ENCODE data around the gene CAMK1. TPM values are rescaled to one million over a fixed set of nuclear protein-coding genes. Genes with fewer than 3 reads are reported as not detected.

CAMK1 gene
- total RNA-seq, 2 donors from 2014 or later: 19.8 to 24.4 TPM

DNA sequence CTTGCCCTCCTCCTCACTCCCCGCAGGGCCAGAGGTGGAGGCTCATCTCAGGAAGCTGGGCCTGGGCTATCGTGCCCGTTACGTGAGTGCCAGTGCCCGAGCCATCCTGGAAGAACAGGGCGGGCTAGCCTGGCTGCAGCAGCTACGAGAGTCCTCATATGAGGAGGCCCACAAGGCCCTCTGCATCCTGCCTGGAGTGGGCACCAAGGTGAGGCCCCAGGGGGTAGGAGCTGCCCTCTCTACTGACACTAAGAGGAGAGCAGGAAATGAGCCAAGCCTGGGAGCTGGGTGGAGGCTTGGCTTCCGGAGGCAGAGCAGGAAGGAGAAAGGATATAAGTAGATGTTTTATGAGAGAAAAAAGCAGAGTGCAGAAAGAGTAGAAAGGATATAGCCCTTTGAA lies 15.1 kb downstream of the CAMK1 start:
- H3K27ac Mint-ChIP-seq: peak overlapping the region; percentile 13 to 31
- H3K27me3 Mint-ChIP-seq: no peaks in the 10 kb centered on the region
- ATAC-seq (no peak), DNase-seq (ENCODE audit: low spot score) (no peak)
- peaks cover 35 to 41% of the 10 kb centered on the region in 2 donors for H3K4me1 Mint-ChIP-seq (ENCODE audit: low read depth in 2 of 2)
- H3K36me3 Mint-ChIP-seq: peaks cover 18% of the 10 kb centered on the region
- H3K9me3 Mint-ChIP-seq: no peaks in the 10 kb centered on the region
- no peak overlapping the region for H3K4me3 Mint-ChIP-seq

DNA sequence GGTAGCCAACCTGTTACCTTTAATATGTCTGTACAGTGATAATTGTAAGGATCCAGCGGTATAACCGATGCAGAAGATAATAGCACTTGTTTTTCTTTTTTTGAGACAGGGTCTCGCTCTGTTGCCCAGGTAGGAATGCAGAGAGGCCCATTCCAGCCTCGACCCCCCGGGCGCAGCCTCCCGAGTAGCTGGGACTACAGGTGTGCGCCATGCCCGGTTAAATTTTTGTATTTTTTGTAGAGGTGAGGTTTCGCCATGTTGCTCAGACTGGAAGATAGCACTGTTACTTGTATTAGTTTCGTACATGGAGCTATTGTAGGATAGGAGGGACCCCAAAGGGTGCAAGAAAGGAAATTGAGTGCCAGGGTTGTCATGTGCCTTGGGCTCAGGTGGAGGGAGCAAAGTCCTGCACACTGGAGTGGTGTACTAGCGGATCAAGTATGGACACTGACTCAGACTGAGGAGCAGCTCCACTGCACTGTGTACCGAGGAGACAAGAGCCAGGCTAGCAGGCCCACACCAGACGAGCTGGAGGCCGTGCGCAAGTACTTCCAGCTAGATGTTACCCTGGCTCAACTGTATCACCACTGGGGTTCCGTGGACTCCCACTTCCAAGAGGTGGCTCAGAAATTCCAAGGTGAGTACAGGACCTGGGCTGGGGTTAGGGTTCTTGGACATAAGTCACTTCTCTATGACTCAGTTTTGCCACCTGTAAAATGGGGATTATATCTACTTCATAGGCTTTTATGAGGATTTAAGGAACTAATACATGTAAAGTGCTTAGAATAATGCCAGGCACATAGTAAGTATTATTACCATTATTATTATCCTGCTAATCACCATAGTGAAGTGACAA lies 19.0 kb downstream of the CAMK1 start:
- Mint-ChIP-seq H3K9me3 (no peaks in the 10 kb centered on the region), H3K27ac (peak overlapping the region; percentile 82 to 87), H3K36me3 (peaks cover 16% of the 10 kb centered on the region), H3K27me3 (no peaks in the 10 kb centered on the region), H3K4me1 (ENCODE audit: low read depth in 2 of 2) (peaks cover 44 to 45% of the 10 kb centered on the region in 2 donors), H3K4me3 (peak overlapping the region; percentile 94)
- ATAC-seq (no peak), DNase-seq (ENCODE audit: low spot score) (no peak)

DNA sequence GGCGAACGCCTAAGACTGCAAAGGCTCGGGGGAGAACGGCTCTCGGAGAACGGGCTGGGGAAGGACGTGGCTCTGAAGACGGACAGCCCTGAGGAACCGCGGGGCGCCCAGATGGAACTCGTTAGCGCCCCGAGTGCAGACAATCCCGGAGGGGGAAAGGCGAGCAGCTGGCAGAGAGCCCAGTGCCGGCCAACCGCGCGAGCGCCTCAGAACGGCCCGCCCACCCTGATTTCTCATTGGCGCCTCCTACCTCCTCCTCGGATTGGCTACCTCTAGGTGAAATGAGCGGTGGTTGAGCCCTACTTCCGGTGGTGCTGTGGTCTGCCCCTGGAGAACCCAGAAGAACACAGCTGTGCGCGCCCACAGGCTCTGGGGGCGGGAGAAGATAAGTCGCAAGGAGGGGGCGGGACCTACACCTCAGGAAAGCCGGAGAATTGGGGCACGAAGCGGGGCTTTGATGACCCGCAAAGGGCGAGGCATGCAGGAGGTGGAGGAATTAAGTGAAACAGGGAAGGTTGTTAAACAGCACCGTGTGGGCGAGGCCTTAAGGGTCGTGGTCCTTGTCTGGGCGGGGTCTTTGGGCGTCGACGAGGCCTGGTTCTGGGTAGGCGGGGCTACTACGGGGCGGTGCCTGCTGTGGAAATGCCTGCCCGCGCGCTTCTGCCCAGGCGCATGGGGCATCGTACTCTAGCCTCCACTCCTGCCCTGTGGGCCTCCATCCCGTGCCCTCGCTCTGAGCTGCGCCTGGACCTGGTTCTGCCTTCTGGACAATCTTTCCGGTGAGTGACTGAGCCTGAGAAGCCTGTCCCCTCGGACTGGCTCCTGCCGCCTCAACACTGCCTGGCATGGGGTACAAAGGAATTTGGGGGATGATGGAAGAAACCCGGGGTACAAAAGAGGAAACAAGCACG lies 19.8 kb downstream of the CAMK1 start, which contains the start of gene OGG1:
TSS of gene OGG1 (plus strand) at position 308 of the 911 bp plus-strand sequence. CDS start at position 643, 335 bp downstream.
- H3K36me3 Mint-ChIP-seq: peaks cover 15% of the 10 kb centered on the region
- H3K27ac Mint-ChIP-seq: peak within 1 kb of the TSS; percentile 82 to 87
- peak within 1 kb of the TSS; percentile 94 for H3K4me3 Mint-ChIP-seq
- no peaks in the 10 kb centered on the region for H3K9me3 Mint-ChIP-seq
- ATAC-seq: peak; percentile 98
- H3K27me3 Mint-ChIP-seq: no peaks in the 10 kb centered on the region
- DNase-seq (ENCODE audit: low spot score): peak; percentile 98
- H3K4me1 Mint-ChIP-seq (ENCODE audit: low read depth in 2 of 2): peaks cover 44 to 45% of the 10 kb centered on the region in 2 donors

DNA sequence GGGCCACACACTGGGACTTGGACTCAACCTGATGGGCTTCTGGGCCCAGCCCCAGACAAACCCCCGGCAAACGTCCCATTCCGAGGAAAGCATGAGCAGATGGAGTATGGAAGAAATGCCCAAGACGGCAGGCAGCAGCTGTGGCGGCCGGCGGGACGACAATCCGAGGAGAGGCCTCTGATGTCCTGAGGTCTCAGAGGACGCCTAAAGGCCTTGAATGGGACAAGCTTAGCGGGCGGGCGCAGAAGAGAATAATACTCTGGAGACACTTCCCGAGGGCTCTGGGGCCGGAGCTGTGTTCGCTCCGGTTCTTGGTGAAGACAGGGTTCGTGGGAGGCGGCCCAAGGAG lies 20.5 kb downstream of the CAMK1 start:
- Mint-ChIP-seq H3K4me3 (peak overlapping the region; percentile 94), H3K4me1 (ENCODE audit: low read depth in 2 of 2) (peaks cover 38 to 43% of the 10 kb centered on the region in 2 donors), H3K36me3 (peaks cover 12% of the 10 kb centered on the region), H3K27ac (peak overlapping the region; percentile 82 to 87), H3K27me3 (no peaks in the 10 kb centered on the region), H3K9me3 (no peaks in the 10 kb centered on the region)
- DNase-seq (ENCODE audit: low spot score) (no peak), ATAC-seq (no peak)

DNA sequence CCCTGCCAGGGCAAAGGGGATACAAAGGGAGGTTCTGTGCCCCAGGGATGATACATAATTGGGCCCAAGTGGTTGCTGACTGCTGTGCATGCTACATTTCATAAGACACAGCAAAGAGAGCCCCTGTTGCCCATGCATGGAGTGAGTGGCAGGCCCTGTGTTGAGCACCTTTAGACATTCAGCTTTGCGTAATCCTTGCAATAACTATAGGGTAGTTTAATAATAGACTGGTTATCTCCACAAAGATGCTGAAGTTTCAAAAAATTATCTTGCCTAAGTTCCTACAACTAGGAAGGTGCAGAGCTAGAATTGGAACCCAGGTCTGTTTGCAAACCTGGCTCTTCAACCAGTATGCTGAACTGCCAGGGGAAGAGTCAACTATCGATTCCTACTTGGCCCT lies 21.7 kb downstream of the CAMK1 start:
- Mint-ChIP-seq H3K4me3 (no peak overlapping the region), H3K9me3 (no peaks in the 10 kb centered on the region), H3K27me3 (no peaks in the 10 kb centered on the region), H3K4me1 (ENCODE audit: low read depth in 2 of 2) (peaks cover 35 to 36% of the 10 kb centered on the region in 2 donors), H3K27ac (no peak overlapping the region), H3K36me3 (peaks cover 16% of the 10 kb centered on the region)
- no peak for DNase-seq (ENCODE audit: low spot score)
- no peak for ATAC-seq

DNA sequence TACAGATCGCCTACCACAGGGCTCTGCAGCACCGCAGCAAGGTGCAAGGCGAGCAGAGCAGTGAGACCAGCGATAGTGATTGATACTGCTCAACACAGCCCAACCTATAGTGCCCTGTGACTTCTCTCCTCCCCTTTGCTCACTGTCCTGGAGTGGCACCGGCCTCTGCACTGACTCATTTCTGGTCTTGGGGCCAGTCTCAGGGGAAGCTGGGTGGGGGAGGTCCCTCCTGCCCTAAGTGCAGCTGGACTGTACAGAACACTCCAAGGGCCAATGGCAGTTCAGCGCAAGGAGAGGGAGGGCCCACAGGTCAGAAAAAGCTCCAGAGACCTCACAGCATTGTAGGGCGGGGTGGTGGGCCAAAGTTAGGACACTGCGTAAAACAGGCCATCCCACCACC lies 22.5 kb downstream of the CAMK1 start:
- H3K4me1 Mint-ChIP-seq (ENCODE audit: low read depth in 2 of 2): peaks cover 35 to 36% of the 10 kb centered on the region in 2 donors
- H3K27me3 Mint-ChIP-seq: no peaks in the 10 kb centered on the region
- H3K4me3 Mint-ChIP-seq: no peak overlapping the region
- no peaks in the 10 kb centered on the region for H3K9me3 Mint-ChIP-seq
- peak overlapping the region; percentile 41 to 60 for H3K27ac Mint-ChIP-seq
- ATAC-seq (no peak), DNase-seq (ENCODE audit: low spot score) (no peak)
- H3K36me3 Mint-ChIP-seq: peaks cover 16% of the 10 kb centered on the region

DNA sequence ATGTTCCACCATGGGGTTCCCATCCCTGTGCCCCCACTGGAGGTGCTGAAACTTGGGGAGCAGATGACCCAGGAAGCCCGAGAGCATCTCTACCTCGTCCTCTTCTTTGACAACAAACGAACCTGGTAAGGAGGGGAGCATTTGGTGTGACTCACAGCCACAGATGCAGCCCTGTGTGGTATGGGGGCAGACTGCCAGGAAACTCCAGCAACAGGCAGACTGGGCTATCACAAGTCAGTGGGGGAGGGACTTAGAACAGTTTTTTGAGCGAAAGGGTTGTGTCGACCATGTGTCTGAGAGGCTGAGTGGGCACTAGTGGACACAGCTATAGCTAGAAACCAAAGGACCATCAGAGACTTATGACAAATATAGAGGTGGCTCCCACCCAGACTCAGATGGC lies 23.4 kb downstream of the CAMK1 start:
- H3K4me1 Mint-ChIP-seq (ENCODE audit: low read depth in 2 of 2): peaks cover 26 to 29% of the 10 kb centered on the region in 2 donors
- no peak overlapping the region for H3K4me3 Mint-ChIP-seq
- DNase-seq (ENCODE audit: low spot score) (no peak), ATAC-seq (no peak)
- no peaks in the 10 kb centered on the region for H3K9me3 Mint-ChIP-seq
- H3K36me3 Mint-ChIP-seq: peaks cover 10% of the 10 kb centered on the region
- peak overlapping the region; percentile 41 to 60 for H3K27ac Mint-ChIP-seq
- H3K27me3 Mint-ChIP-seq: no peaks in the 10 kb centered on the region

DNA sequence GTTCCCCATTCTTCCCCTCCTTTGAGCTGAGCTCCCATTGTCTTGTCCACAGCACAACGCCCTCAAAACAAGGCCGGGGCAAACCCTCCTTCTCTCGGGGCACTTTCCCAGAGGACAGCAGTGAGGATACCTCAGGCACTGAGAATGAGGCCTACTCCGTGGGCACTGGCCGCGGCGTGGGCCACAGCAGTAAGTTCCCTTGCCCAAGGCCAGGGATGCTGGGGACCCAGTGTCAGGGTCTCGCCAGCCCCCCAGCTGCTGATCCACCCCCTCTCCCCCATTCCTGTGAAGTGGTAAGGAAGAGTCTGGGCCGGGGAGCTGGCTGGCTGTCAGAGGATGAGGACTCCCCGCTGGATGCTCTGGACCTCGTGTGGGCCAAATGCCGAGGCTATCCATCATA lies 24.2 kb downstream of the CAMK1 start:
- Mint-ChIP-seq H3K27me3 (no peaks in the 10 kb centered on the region), H3K4me1 (ENCODE audit: low read depth in 2 of 2) (peaks cover 18 to 23% of the 10 kb centered on the region in 2 donors), H3K27ac (peak overlapping the region in 1 of 2 donors; percentile 60), H3K9me3 (no peaks in the 10 kb centered on the region), H3K4me3 (no peak overlapping the region), H3K36me3 (peaks cover 10% of the 10 kb centered on the region)
- ATAC-seq (no peak), DNase-seq (ENCODE audit: low spot score) (no peak)

DNA sequence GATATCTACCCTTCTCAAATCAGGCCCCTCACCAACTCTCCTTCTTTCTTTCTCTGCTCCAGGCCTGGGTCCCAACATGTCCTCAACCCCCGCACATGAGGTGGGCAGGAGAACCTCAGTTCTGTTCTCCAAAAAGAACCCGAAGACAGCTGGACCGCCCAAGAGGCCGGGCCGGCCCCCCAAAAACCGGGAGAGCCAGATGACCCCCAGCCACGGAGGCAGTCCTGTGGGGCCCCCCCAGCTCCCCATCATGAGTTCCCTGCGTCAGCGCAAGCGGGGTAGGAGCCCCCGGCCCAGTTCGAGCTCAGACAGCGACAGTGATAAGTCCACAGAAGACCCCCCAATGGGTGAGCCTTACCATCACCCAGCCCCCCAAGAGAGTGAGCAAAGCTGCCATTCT lies 25.6 kb downstream of the CAMK1 start:
- ATAC-seq: no peak
- Mint-ChIP-seq H3K27me3 (no peaks in the 10 kb centered on the region), H3K9me3 (no peaks in the 10 kb centered on the region), H3K27ac (no peak overlapping the region), H3K4me3 (no peak overlapping the region), H3K4me1 (ENCODE audit: low read depth in 2 of 2) (peaks cover 5 to 14% of the 10 kb centered on the region in 2 donors), H3K36me3 (peaks cover 20% of the 10 kb centered on the region)
- no peak for DNase-seq (ENCODE audit: low spot score)

DNA sequence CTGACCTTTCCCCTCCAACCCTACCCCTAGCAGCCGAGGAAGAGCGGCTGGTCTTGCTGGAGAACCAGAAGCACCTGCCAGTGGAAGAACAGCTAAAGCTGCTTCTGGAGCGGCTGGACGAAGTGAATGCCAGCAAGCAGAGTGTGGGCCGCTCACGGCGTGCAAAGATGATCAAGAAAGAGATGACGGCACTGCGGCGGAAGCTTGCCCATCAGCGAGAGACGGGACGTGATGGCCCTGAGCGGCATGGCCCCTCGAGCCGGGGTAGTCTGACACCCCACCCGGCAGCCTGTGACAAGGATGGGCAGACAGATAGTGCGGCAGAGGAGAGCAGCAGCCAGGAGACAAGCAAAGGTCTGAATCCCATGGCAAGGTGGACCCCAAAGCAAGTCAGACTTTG lies 26.2 kb downstream of the CAMK1 start:
- Mint-ChIP-seq H3K9me3 (no peaks in the 10 kb centered on the region), H3K27me3 (no peaks in the 10 kb centered on the region), H3K27ac (no peak overlapping the region), H3K4me1 (ENCODE audit: low read depth in 2 of 2) (peaks cover 4 to 17% of the 10 kb centered on the region in 2 donors), H3K4me3 (no peak overlapping the region), H3K36me3 (peaks cover 25% of the 10 kb centered on the region)
- ATAC-seq (no peak), DNase-seq (ENCODE audit: low spot score) (no peak)

DNA sequence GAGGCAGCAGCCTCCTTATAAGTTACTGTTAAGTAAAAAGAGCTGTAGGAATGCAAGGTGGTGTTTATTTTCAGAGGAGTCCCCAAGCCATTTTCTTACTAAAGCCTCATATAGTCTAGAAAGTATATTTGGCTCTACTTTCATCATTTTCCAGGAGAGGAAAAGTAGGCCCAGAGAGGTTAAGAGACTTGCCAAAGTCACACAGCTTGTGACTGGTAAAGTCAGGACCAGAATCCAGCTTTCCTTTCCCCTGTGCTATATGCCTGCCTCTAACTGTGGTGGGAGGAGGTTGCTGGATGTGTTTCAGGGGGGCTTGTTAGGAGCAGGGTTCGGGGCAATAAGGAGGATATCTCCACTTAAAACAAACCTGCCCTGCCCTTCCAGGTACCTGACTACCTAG lies 27.2 kb downstream of the CAMK1 start:
- H3K4me3 Mint-ChIP-seq: no peak overlapping the region
- no peak overlapping the region for H3K27ac Mint-ChIP-seq
- peaks cover 10 to 24% of the 10 kb centered on the region in 2 donors for H3K4me1 Mint-ChIP-seq (ENCODE audit: low read depth in 2 of 2)
- no peak for ATAC-seq
- H3K27me3 Mint-ChIP-seq: no peaks in the 10 kb centered on the region
- no peaks in the 10 kb centered on the region for H3K9me3 Mint-ChIP-seq
- H3K36me3 Mint-ChIP-seq: peaks cover 32% of the 10 kb centered on the region
- DNase-seq (ENCODE audit: low spot score): no peak

DNA sequence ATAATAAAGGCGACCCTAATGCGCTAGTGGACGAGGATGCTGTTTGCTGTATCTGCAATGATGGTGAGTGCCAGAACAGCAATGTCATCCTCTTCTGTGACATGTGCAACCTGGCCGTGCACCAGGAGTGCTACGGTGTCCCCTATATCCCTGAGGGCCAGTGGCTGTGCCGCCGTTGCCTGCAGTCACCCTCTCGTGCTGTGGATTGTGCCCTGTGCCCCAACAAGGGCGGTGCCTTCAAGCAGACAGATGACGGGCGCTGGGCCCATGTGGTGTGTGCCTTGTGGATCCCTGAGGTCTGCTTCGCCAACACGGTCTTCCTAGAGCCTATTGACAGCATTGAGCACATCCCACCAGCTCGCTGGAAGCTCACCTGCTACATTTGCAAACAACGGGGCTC lies 30.6 kb downstream of the CAMK1 start:
- Mint-ChIP-seq H3K27ac (no peak overlapping the region), H3K9me3 (no peaks in the 10 kb centered on the region), H3K27me3 (no peaks in the 10 kb centered on the region), H3K4me3 (no peak overlapping the region), H3K4me1 (ENCODE audit: low read depth in 2 of 2) (peaks cover 33 to 35% of the 10 kb centered on the region in 2 donors), H3K36me3 (peaks cover 32% of the 10 kb centered on the region)
- ATAC-seq: no peak
- DNase-seq (ENCODE audit: low spot score): no peak

DNA sequence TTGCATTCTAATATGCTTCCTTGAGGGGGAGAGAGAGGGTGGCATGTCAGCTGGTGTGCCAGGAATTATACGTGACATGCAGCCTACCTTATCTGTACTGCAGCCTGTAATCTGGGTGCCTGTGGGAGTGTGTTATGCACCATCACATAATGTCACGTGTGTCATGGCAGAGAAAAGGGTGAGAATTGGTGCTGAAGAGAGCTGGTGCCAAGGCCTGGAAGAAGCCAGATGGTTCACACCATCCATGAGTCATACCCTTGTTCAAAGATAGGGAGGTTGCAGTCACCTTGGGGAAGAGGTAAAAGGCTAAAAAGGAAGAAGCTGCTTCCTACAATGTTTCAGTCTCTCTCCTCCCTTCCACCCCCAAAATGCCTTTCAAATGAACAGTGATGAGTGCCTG lies 32.9 kb downstream of the CAMK1 start:
- no peak for ATAC-seq
- no peaks in the 10 kb centered on the region for H3K27me3 Mint-ChIP-seq
- H3K4me3 Mint-ChIP-seq: no peak overlapping the region
- H3K36me3 Mint-ChIP-seq: peaks cover 29% of the 10 kb centered on the region
- peaks cover 51% of the 10 kb centered on the region in 2 donors for H3K4me1 Mint-ChIP-seq (ENCODE audit: low read depth in 2 of 2)
- no peak for DNase-seq (ENCODE audit: low spot score)
- H3K9me3 Mint-ChIP-seq: no peaks in the 10 kb centered on the region
- peak overlapping the region; percentile 44 to 84 for H3K27ac Mint-ChIP-seq

DNA sequence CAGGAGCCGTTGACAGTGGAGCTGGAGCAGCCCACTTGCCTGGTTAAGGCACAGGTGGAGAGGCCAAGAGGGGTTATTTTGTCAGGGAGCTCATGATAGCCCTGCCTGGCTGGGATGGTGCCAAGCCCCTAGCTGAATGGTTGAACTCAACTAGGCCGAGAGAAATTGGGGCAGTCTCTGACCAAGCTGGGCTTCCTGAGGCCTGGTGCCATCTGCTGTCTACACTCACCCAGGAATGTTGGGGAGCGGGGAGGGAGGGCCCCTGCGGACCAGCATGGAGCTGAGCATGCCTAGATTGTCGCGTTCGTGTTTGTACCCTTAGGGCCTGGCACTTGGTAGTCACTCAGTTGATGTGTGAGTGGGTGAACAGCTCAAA lies 37.0 kb downstream of the CAMK1 start:
- DNase-seq (ENCODE audit: low spot score) (no peak), ATAC-seq (no peak)
- Mint-ChIP-seq H3K4me1 (ENCODE audit: low read depth in 2 of 2) (peaks cover 46 to 53% of the 10 kb centered on the region in 2 donors), H3K9me3 (no peaks in the 10 kb centered on the region), H3K4me3 (peak overlapping the region; percentile 98), H3K27me3 (no peaks in the 10 kb centered on the region), H3K36me3 (peaks cover 7% of the 10 kb centered on the region), H3K27ac (peak overlapping the region; percentile 81 to 94)

Measured in natural killer cell treated with Interleukin-12 subunit alpha and Interleukin-12 subunit beta and Interleukin-15 and Interleukin-18, amount 100 ng/mL, for 72 hours (primary cell).